C4-2B (cell line): ENCODE data around the gene CDK11A.
"Not testable (repeated sequence)": the region's sequence is repeated elsewhere in the genome, so short reads cannot be mapped to it uniquely, and the experiment has no call there.

Source experiments
- ZFX ChIP-seq: fragments of 450-650 bp; IDR thresholded peaks from 2 replicates; pipeline ENCODE4 v1.6.1; 2017
- TF ChIP-seq, protein P1 (sequence below): fragments of 450-650 bp; conservative IDR thresholded peaks from 2 replicates; pipeline ENCODE4 v1.5.1; 2017; ENCODE audit warnings: mild to moderate bottlenecking

DNA sequence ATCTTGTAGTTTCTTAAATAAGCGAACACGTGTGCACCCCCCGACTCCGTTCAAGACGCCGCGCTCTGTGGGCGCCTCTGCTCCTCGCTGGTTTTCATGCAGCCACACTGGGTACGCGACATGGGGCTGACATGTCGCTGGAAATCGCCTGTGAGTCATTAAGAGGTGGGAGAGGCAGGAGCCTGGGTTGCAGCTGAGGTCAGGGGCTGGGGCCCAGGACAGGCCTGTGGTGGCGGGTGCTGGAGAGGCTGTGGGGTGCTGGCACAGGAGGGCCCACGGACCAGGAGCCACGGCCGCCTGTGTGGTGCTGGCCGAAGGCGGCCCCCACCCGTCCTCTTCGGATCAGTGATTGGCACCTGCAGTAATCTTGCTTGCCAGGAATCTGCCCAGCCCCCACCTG, 49.4 kb downstream of the CDK11A start:
- TF ChIP-seq, protein P1, sequence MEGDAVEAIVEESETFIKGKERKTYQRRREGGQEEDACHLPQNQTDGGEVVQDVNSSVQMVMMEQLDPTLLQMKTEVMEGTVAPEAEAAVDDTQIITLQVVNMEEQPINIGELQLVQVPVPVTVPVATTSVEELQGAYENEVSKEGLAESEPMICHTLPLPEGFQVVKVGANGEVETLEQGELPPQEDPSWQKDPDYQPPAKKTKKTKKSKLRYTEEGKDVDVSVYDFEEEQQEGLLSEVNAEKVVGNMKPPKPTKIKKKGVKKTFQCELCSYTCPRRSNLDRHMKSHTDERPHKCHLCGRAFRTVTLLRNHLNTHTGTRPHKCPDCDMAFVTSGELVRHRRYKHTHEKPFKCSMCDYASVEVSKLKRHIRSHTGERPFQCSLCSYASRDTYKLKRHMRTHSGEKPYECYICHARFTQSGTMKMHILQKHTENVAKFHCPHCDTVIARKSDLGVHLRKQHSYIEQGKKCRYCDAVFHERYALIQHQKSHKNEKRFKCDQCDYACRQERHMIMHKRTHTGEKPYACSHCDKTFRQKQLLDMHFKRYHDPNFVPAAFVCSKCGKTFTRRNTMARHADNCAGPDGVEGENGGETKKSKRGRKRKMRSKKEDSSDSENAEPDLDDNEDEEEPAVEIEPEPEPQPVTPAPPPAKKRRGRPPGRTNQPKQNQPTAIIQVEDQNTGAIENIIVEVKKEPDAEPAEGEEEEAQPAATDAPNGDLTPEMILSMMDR: not testable (repeated sequence)
- TF ChIP-seq ZFX: not testable (repeated sequence)
